GM06990 (cell line): ENCODE results near the gene ZIC4.

Source experiments
- DNase-seq: peaks from one replicate; pipeline ENCODE4 v3.0.0-alpha.2; 2011; ENCODE audit not compliant: insufficient read length; ENCODE audit errors: extremely low read depth
- H3K27me3 ChIP-seq: replicated peaks from 2 replicates; pipeline ENCODE4 v1.6.0; 2011; ENCODE audit warnings: low read length; ENCODE audit not compliant: control insufficient read depth, insufficient read depth
- H3K36me3 ChIP-seq: 2 replicates; pipeline ENCODE4 v1.5.1; 2011; ENCODE audit warnings: low read length; ENCODE audit not compliant: control insufficient read depth, insufficient read depth
- H3K4me3 ChIP-seq: replicated peaks from 2 replicates; pipeline ENCODE4 v1.5.1; 2011; ENCODE audit warnings: low read depth, mild to moderate bottlenecking, control low read depth, low read length
- CTCF ChIP-seq: IDR thresholded peaks from 2 replicates; pipeline ENCODE4 v1.5.1; 2011; ENCODE audit warnings: low read length, control low read depth, mild to moderate bottlenecking, inconsistent platforms; ENCODE audit not compliant: insufficient read depth, poor library complexity, severe bottlenecking

The ZIC4 gene

GRCh38 chr3:147416931-147417330, 10.6 kb upstream of the ZIC4 start:
- no peak for TF ChIP-seq CTCF
- no peak for DNase-seq
- Histone ChIP-seq H3K36me3 (no peaks in the 10 kb centered on the region), H3K27me3 (peaks cover 1% of the 10 kb centered on the region; the same call in 1 of the 2 replicates), H3K4me3 (no peak overlapping the region)

- Histone ChIP-seq H3K36me3 (no peaks in the 10 kb centered on the region), H3K4me3 (no peak overlapping the region), H3K27me3 (peaks cover 1% of the 10 kb centered on the region)
- no peak for DNase-seq
- no peak for TF ChIP-seq CTCF
These were observed 9.5 kb upstream of the ZIC4 start for GRCh38 chr3:147415874-147416273.

- H3K27me3 ChIP-seq = peaks cover 1% of the 10 kb centered on the region
- no peak for TF ChIP-seq CTCF
- no peak overlapping the region for H3K4me3 ChIP-seq
- H3K36me3 ChIP-seq = no peaks in the 10 kb centered on the region
- DNase-seq = no peak
These were observed 8.9 kb upstream of the ZIC4 start for GRCh38 chr3:147415286-147415685.

- H3K27me3 ChIP-seq = peaks cover 1% of the 10 kb centered on the region
- H3K4me3 ChIP-seq = no peak overlapping the region
- no peak for TF ChIP-seq CTCF
- H3K36me3 ChIP-seq = no peaks in the 10 kb centered on the region
- no peak for DNase-seq
These were observed 8.2 kb upstream of the ZIC4 start for GRCh38 chr3:147414390-147415138.

- no peaks in the 10 kb centered on the region for H3K36me3 ChIP-seq
- peaks cover under 1% of the 10 kb centered on the region; the same call in 1 of the 2 replicates for H3K27me3 ChIP-seq
- no peak overlapping the region for H3K4me3 ChIP-seq
- TF ChIP-seq CTCF = no peak
- DNase-seq = no peak
These were observed 7.5 kb upstream of the ZIC4 start for GRCh38 chr3:147413686-147414389.
